ENCODE results near the gene LAPTM4A. TPM values are rescaled to one million over a fixed set of nuclear protein-coding genes. Genes with fewer than 3 reads are reported as not detected.

Gene LAPTM4A
- polyA plus RNA-seq, 1 donor (not counting 4 experiments of a cell fraction or from before 2014, with no cell fraction given): 509 TPM

- no peaks in the 10 kb centered on the region for H3K9me3 ChIP-seq (ENCODE audit: control insufficient read depth, low read depth, low read length)
- H3K4me2 ChIP-seq (ENCODE audit: control insufficient read depth, extremely low read depth, insufficient read depth, low read depth, low read length): no peak overlapping the region
- dilution Hi-C loops (cut with MboI; ENCODE audit: extremely low pct_ligation_motif_present, low sequenced_read_pairs): no loop called here
- TF ChIP-seq CTCF (optimal IDR thresholded peaks at IDR 0.05 in 1 of 3, IDR thresholded peaks at IDR 0.05 in 1 of 3, conservative IDR thresholded peaks at IDR 0.05 in 1 of 3; ENCODE audit: extremely low read depth in 1 of 3, insufficient read depth in 2 of 3, low read length in 3 of 3) (no peak), EZH2 (IDR thresholded peaks at IDR 0.05; ENCODE audit: low read length) (no peak)
- no peaks in the 10 kb centered on the region for H3K27me3 ChIP-seq (ENCODE audit: control insufficient read depth, extremely low read depth, insufficient read depth, low read length)
- no peaks in the 10 kb centered on the region for H3K79me2 ChIP-seq (ENCODE audit: control insufficient read depth, insufficient read depth, low read length)
- H3K4me1 ChIP-seq (ENCODE audit: control insufficient read depth, extremely low read depth, insufficient read depth, low read length): peaks cover 63% of the 10 kb centered on the region
- no peak overlapping the region for H3K9ac ChIP-seq (ENCODE audit: control insufficient read depth, extremely low read depth, insufficient read depth, low read length)
- no peak overlapping the region for H2AFZ ChIP-seq (ENCODE audit: control insufficient read depth, low read length)
- no peak overlapping the region for H3K4me3 ChIP-seq (ENCODE audit: control insufficient read depth in 2 of 3, extremely low read depth in 1 of 3, insufficient read depth in 2 of 3, low read depth in 1 of 3, low read length in 3 of 3)
- no peaks in the 10 kb centered on the region for H3K9me1 ChIP-seq (ENCODE audit: control insufficient read depth, extremely low read depth, insufficient read depth, low read length)
- FAIRE-seq (no peak), DNase-seq (ENCODE audit: low read depth, low spot score) (no peak)
- no peaks in the 10 kb centered on the region for H3K36me3 ChIP-seq (ENCODE audit: control insufficient read depth in 2 of 2, extremely low read depth in 1 of 2, insufficient read depth in 2 of 2, low read length in 2 of 2)
- H4K20me1 ChIP-seq (ENCODE audit: control insufficient read depth, extremely low read depth, insufficient read depth, low read length): no peaks in the 10 kb centered on the region
- H3K27ac ChIP-seq (ENCODE audit: control insufficient read depth, insufficient read depth, low read length): no peak overlapping the region
Measured at GRCh38 chr2:20069756-20070155, 18.3 kb upstream of the LAPTM4A start.

DNA sequence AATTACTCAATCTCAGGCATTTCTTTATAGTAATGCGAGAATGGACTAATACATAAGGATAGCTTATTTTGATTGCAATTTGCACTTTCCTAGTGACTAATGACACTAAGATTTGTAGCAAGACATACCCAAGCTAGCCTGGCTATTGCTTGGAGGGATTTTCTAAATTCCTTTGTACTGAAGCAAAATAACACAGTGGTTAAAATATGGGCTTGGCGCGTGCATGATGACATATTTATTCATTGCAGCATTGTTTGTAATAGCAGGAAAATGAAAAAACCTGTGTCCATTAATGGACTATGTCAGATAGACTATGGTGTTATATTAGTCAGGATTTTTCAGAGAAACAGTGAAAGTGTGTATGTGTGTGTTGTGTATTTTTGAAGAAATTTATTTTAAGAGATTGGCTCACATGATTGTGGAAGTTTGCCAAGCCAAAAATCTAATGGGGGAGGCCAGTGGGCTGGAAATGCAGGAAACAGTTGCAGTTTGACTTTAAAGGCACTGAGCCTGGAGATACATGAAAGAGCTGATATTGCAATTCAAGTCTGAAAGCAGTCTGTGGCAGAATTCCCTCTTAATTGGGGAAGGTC, 16.7 kb upstream of the LAPTM4A start:
- no peaks in the 10 kb centered on the region for H3K36me3 ChIP-seq (ENCODE audit: control insufficient read depth in 2 of 2, extremely low read depth in 1 of 2, insufficient read depth in 2 of 2, low read length in 2 of 2)
- FAIRE-seq: peak; percentile 55
- peak overlapping the region in 1 of 3 experiments; percentile 25 for H3K4me3 ChIP-seq (ENCODE audit: control insufficient read depth in 2 of 3, extremely low read depth in 1 of 3, insufficient read depth in 2 of 3, low read depth in 1 of 3, low read length in 3 of 3)
- dilution Hi-C loops (cut with MboI; ENCODE audit: extremely low pct_ligation_motif_present, low sequenced_read_pairs): no loop called here
- H4K20me1 ChIP-seq (ENCODE audit: control insufficient read depth, extremely low read depth, insufficient read depth, low read length): no peaks in the 10 kb centered on the region
- TF ChIP-seq EZH2 (IDR thresholded peaks at IDR 0.05; ENCODE audit: low read length) (no peak), CTCF (optimal IDR thresholded peaks at IDR 0.05 in 1 of 3, IDR thresholded peaks at IDR 0.05 in 1 of 3, conservative IDR thresholded peaks at IDR 0.05 in 1 of 3; ENCODE audit: extremely low read depth in 1 of 3, insufficient read depth in 2 of 3, low read length in 3 of 3) (no peak)
- H3K9me1 ChIP-seq (ENCODE audit: control insufficient read depth, extremely low read depth, insufficient read depth, low read length): no peaks in the 10 kb centered on the region
- H3K4me2 ChIP-seq (ENCODE audit: control insufficient read depth, extremely low read depth, insufficient read depth, low read depth, low read length): peak overlapping the region; percentile 71
- peak overlapping the region; percentile 19 for H3K9ac ChIP-seq (ENCODE audit: control insufficient read depth, extremely low read depth, insufficient read depth, low read length)
- peak overlapping the region; percentile 89 for H3K27ac ChIP-seq (ENCODE audit: control insufficient read depth, insufficient read depth, low read length)
- H3K9me3 ChIP-seq (ENCODE audit: control insufficient read depth, low read depth, low read length): no peaks in the 10 kb centered on the region
- H2AFZ ChIP-seq (ENCODE audit: control insufficient read depth, low read length): no peak overlapping the region
- H3K79me2 ChIP-seq (ENCODE audit: control insufficient read depth, insufficient read depth, low read length): no peaks in the 10 kb centered on the region
- peaks cover 60% of the 10 kb centered on the region for H3K4me1 ChIP-seq (ENCODE audit: control insufficient read depth, extremely low read depth, insufficient read depth, low read length)
- no peaks in the 10 kb centered on the region for H3K27me3 ChIP-seq (ENCODE audit: control insufficient read depth, extremely low read depth, insufficient read depth, low read length)
- DNase-seq (ENCODE audit: low read depth, low spot score): peak; percentile 81

All from keratinocyte (primary cell).